GM12892 (cell line): Measurements from ENCODE around the gene BRMS1L.

Source experiments
- POLR2A ChIP-seq: IDR thresholded peaks from 2 replicates; pipeline ENCODE4 v1.6.1; 2011; ENCODE audit warnings: low read depth, low read length, control low read depth
- TAF1 ChIP-seq: IDR thresholded peaks from 2 replicates; pipeline ENCODE4 v1.6.1; 2011; ENCODE audit warnings: low read depth, mild to moderate bottlenecking, control low read depth, low read length, borderline replicate concordance

- TF ChIP-seq POLR2A (no peak), TAF1 (no peak)
Observed at GRCh38 chr14:35877276-35877675, 51.1 kb downstream of the BRMS1L start.
